ENCODE results near the gene FRMD4A.

- TF ChIP-seq CTCF (IDR thresholded peaks at IDR 0.05) (no peak), POLR2A (IDR thresholded peaks at IDR 0.05) (no peak)
Observed at GRCh38 chr10:13696071-13696470, 634.7 kb downstream of the FRMD4A start.

Data from heart left ventricle (tissue), 13 donors.